Hypothalamus (tissue), 51 donors: ENCODE data around the gene PMFBP1.
A peak's percentile ranks its signal among the peaks of the same experiment; 100 is the strongest.

Source experiments
- DNase-seq, 51 donors: peaks; one replicate each; lab custom pipeline; 2025; lab: John Stamatoyannopoulos, UW

PMFBP1 gene

GRCh38 chr16:72134507-72134906 lies 37.4 kb downstream of the PMFBP1 start:
- no peak for DNase-seq

GRCh38 chr16:72132726-72133125 lies 39.2 kb downstream of the PMFBP1 start:
- no peak for DNase-seq

- DNase-seq, result no peak
Measured at GRCh38 chr16:72131036-72131435, 40.9 kb downstream of the PMFBP1 start.

GRCh38 chr16:72129976-72130656 lies 41.8 kb downstream of the PMFBP1 start:
- no peak for DNase-seq

- DNase-seq, result no peak
Measured at GRCh38 chr16:72128701-72129100, 43.3 kb downstream of the PMFBP1 start.

GRCh38 chr16:72126429-72126765 lies 45.6 kb downstream of the PMFBP1 start:
- DNase-seq, result peak in 1 of 51 donors; percentile 4

- DNase-seq, result no peak
Measured at GRCh38 chr16:72125635-72126428, 46.1 kb downstream of the PMFBP1 start.

GRCh38 chr16:72124761-72125634 lies 47.0 kb downstream of the PMFBP1 start:
- DNase-seq, result peak in 49 of 51 donors; percentile 8 to 85 (median 54)

- no peak for DNase-seq
Measured at GRCh38 chr16:72124148-72124547, 47.8 kb downstream of the PMFBP1 start.

GRCh38 chr16:72123426-72123825 lies 48.5 kb downstream of the PMFBP1 start:
- DNase-seq, result no peak

GRCh38 chr16:72122916-72123315 lies 49.0 kb downstream of the PMFBP1 start:
- no peak for DNase-seq

GRCh38 chr16:72122308-72122707 lies 49.6 kb downstream of the PMFBP1 start:
- no peak for DNase-seq

GRCh38 chr16:72120026-72120425 lies 51.9 kb downstream of the PMFBP1 start:
- no peak for DNase-seq

- DNase-seq, result no peak
Measured at GRCh38 chr16:72113616-72113945, 58.4 kb downstream of the PMFBP1 start.

GRCh38 chr16:72112906-72113615 lies 58.9 kb downstream of the PMFBP1 start:
- no peak for DNase-seq

- no peak for DNase-seq
Measured at GRCh38 chr16:72112452-72112792, 59.5 kb downstream of the PMFBP1 start.

GRCh38 chr16:72111657-72112451 lies 60.1 kb downstream of the PMFBP1 start:
- DNase-seq, result no peak

- DNase-seq, result no peak
Measured at GRCh38 chr16:72110662-72111615, 61.0 kb downstream of the PMFBP1 start.

- DNase-seq, result no peak
Measured at GRCh38 chr16:72109966-72110530, 61.9 kb downstream of the PMFBP1 start.
